NCI-H526 treated with DMSO at 0.1 percent for 48 hours (cell line): Measurements from ENCODE around the gene GALK2.

Source experiments
- DNase-seq: peaks from one replicate; lab custom pipeline; 2025; lab: John Stamatoyannopoulos, UW

GALK2 gene

GRCh38 chr15:49282366-49282765 is 112.3 kb downstream of the GALK2 start:
- DNase-seq = no peak

DNA sequence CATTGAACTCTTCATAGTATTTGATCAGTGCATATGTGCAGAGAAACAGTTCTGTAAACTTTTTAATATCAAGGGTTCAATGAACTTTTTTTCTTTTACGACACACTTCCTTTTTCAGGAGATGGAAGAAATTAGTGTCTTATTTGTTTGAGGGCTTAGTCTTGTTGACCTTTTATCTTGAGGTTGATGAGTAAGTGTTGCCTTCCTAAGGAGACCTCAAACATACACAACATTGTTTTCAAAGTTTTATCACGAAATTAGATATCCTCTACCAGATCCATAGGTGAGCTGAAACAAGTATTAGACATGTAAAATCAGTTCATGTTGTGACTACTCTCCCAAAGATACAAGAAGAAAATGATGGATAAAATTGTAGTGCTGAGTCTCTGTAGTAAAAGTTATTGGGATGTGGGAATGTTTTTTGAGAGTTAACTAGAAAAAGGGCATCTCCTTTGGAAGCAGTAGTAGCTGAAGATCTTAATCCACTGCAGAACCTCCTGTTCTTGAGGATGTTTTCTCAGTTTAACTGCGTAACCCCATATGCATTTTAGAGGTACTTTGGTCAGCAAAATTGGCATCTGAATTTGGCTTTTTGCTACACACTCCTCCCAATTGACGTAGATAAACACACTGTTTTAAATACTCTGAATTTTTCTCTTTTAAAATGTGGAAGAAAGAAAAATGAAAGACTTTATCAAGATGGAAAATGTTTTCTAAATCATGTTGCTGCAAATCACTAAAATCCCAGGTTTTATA is 116.8 kb downstream of the GALK2 start:
- DNase-seq = no peak

DNA sequence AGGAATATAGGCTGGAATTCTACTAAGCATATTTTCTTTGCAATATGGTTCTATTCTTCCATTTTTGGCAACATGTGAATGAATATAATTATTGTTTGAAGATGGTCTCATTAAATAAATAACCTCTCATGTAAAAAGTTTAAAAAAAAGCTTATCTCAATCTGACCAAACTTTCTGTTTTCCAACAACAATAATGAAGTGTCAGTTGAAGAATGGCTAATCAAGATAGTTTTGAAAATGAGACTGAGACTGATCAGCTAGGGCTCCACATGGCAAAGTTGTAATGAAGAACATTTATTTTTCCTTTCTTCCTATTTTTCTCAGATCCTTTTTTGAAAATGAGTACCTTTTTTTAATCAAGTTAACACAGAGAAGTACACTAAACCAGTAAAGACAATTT is 117.4 kb downstream of the GALK2 start:
- no peak for DNase-seq

GRCh38 chr15:49288391-49288790 is 118.3 kb downstream of the GALK2 start:
- no peak for DNase-seq

DNA sequence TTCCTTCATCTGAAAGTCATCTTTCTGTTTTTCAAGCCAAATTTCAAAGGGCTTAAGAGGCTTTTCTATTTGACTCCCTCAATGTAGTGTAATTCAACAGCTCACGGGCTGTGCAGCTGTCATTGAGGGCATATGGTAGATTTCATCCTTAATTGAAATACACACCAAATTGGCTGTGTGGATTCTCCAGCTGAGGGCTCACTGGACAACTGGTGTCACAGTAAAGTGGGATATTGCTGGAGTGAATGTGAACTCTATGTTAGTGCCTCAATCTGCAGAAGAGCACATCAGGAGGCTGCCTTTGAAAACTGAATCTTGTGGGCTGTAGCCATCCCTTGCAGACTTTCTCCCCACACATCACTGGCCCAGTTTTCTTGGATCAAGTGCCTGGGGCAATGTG is 120.1 kb downstream of the GALK2 start:
- no peak for DNase-seq

- DNase-seq = no peak
Measured at GRCh38 chr15:49293941-49294340, 123.9 kb downstream of the GALK2 start.

- DNase-seq = no peak
Measured at GRCh38 chr15:49296258-49296657, 126.2 kb downstream of the GALK2 start.

- DNase-seq = no peak
Measured at GRCh38 chr15:49297584-49297983, 127.5 kb downstream of the GALK2 start.

GRCh38 chr15:49300856-49301255 is 130.8 kb downstream of the GALK2 start:
- DNase-seq = no peak

DNA sequence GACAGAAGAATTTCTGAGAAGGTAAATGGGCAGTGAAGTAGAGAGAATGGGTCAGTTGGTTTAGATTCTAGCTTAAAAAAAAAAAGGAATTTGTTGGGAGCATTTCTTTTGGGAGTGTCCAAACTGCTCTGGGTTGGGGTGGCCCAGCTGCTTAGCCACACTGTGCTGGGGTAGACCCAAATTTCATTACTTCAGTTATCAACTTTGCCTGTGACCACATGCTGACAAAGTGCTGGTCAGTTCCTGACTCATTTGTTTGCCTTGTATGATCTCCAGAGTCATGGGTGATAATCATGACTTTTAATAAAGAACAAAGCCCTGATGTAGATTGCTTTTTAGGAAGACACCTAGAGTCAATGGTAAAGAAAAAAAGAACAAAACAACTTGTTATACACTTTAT is 131.5 kb downstream of the GALK2 start:
- DNase-seq = no peak

DNA sequence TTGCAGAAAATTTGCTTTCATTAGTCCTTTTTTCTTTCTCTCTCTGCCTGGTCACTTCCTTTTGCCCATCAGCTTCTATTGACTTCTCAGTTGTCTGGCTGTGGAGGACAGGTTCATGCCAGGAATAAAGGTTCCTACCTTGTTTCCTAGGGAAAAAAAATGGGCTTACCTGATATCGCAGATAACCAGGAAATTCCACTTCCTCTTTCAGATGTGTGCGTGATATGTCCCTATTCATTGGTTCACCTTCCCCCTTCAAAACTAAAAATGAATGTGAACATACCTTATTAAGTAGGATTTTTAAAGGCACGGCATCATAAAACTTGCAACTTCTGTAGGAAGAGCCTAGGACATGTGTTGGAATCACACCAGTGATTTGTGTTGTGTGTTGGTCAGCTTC is 133.0 kb downstream of the GALK2 start:
- DNase-seq = no peak

DNA sequence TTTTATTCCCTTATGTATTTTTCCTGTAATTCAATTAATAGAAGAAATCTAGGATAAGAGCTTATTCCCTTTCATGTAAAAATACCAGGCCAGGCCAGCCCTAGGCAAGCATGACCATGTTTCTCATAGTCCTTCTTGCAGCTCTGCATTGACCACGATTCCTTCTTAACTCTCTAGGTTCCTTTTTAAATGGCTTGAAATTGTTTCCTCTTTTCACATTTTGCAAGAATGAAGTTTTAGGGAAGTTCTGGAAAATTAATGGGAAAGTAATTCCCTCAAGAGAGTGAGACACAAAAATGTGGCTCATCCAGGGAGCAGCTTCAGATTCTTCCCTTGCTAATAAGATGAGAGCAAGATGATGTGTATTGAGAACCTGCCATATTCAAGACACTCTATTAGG is 136.5 kb downstream of the GALK2 start:
- DNase-seq = no peak

DNA sequence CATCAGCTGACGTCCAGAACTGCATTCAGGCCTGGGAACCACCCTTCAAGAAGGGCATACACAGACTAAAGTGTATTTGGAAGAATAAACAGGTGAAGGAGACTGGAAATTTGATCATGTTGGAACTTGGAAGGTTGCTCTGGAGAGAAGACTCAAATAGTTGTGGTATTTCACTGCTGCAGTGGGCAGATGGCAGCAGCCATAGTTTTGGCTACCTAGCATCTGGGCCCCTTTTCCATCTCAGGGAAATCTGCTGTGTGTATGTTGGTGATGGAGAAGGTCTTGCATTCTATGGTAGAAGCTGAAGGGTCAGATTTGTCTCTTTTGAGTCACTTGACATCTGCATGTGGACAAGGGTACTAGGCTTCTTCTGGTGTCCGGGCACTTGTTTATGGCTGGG is 138.6 kb downstream of the GALK2 start:
- DNase-seq = no peak

DNA sequence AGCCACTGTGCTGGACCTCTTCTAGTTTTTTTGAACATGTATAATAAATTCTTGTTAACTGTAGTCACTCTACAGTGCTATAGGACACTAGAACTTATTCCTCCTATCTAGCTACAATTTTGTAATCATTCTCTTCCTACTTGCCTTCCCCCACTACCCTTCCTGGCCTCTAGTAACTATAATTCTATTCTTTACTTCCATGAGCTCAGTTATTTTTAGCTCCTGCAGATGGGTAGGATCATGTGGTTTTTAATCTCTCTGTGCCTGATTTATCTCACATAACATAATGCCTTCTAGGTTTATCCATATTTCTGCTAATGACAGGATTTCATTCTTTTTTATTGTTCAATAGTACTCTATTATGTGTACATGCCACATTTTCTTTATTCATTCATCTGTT is 139.8 kb downstream of the GALK2 start:
- no peak for DNase-seq

DNA sequence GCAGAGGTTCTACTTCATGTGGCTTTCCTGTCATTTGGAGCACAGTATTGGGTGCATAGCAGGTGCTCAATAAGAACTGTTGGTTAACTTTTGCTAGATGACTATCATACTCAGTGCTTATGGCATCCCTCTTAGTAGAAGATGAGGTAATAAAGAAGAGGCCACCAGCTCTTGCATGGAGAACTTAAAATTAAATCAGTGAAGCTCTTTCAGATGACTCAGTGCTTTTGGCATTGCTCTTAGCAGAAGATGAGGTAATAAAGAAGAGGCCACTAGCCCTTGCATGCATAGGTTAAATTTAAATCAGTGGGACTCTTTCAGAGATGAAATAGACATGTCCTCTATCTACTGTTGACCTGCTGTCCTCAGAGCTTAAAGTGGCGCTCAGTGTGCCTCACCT is 143.6 kb downstream of the GALK2 start:
- no peak for DNase-seq

GRCh38 chr15:49314716-49315115 is 144.7 kb downstream of the GALK2 start:
- DNase-seq = no peak

- no peak for DNase-seq
Measured at GRCh38 chr15:49315391-49315823, 145.4 kb downstream of the GALK2 start.

- DNase-seq = no peak
Measured at GRCh38 chr15:49320351-49320750, 150.3 kb downstream of the GALK2 start.

DNA sequence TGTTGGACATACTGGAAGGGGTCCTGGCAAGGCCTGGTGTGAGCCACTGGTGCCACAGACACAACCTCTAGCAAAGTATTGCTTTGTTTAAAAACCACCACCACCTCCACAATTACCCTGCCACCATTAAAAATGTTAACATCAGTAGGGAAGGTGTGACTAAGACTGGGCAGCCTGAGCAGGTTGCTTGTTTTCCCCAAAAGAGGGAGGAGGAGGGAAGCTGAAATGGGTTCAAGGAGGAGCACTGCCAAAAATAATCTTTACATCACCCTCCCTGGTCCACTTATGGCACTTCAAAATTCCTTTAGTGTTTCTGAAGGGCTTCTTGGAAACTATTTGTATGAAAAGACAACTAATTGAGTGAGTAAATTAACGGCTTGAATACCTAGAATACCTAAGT is 153.2 kb downstream of the GALK2 start:
- DNase-seq = no peak

DNA sequence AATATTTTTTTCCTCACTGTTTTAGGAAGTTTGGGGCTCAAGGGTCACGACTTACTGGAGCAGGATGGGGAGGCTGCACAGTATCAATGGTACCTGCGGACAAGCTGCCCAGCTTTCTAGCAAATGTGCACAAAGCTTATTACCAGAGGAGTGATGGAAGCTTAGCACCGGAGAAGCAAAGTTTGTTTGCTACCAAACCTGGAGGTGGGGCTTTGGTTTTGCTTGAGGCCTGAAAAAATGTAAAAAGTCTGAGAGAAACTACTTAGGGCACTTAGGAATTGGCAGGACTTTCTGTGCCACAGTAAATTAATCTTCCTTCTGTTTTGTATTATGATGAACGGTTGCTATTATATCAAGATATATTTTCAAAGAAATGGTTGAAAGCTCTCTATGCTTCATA is 157.9 kb downstream of the GALK2 start:
- no peak for DNase-seq

GRCh38 chr15:49328941-49329340 is 158.9 kb downstream of the GALK2 start:
- DNase-seq = no peak

GRCh38 chr15:49330166-49330565 is 160.1 kb downstream of the GALK2 start:
- DNase-seq = no peak

GRCh38 chr15:49331442-49331841 is 161.4 kb downstream of the GALK2 start:
- DNase-seq = no peak

- DNase-seq = no peak
Measured at GRCh38 chr15:49331951-49332350, 161.9 kb downstream of the GALK2 start.
